ENCODE results near the gene DNAH10.
A peak's percentile ranks its signal among the peaks of the same experiment; 100 is the strongest.

Gene DNAH10

GRCh38 chr12:123896767-123897166 lies 134.7 kb downstream of the DNAH10 start:
- no peak overlapping the region for H3K23ac ChIP-seq (ENCODE audit: low read depth, low read length, poor library complexity)
- DNase-seq (ENCODE audit: low spot score) = no peak
- H2BK120ac ChIP-seq (ENCODE audit: low read depth, low read length) = no peak overlapping the region
- no peak overlapping the region for H3K14ac ChIP-seq (ENCODE audit: low read length)
- peaks cover 0 to 3% of the 10 kb centered on the region in 2 donors for H3K9me3 ChIP-seq (replicated peaks in 1 of 2; ENCODE audit: control insufficient read depth in 2 of 2, insufficient read depth in 1 of 2, low read depth in 1 of 2, low read length in 2 of 2)
- no CpG with 5 or more reads among the region's 8 CpGs for WGBS, 2 donors (ENCODE audit: extremely low coverage in 2 of 2, insufficient read length in 2 of 2, insufficient replicate concordance in 1 of 2)
- no peak overlapping the region for H3K9ac ChIP-seq (ENCODE audit: low read depth, low read length, poor library complexity)
- H3K79me1 ChIP-seq (ENCODE audit: low read depth, low read length) = peaks cover 2% of the 10 kb centered on the region
- H3K27ac ChIP-seq (replicated peaks; ENCODE audit: low read length) = no peak overlapping the region
- H3K4me2 ChIP-seq (ENCODE audit: insufficient read depth, low read length, poor library complexity, severe bottlenecking) = no peak overlapping the region
- H2AFZ ChIP-seq (ENCODE audit: low read length) = no peak overlapping the region
- H2BK12ac ChIP-seq (ENCODE audit: low read length) = no peak overlapping the region
- no peak overlapping the region for H3K4me3 ChIP-seq (ENCODE audit: low read length in 2 of 2)
- H4K8ac ChIP-seq (ENCODE audit: low read depth, low read length) = no peak overlapping the region
- H2BK15ac ChIP-seq (ENCODE audit: low read length) = no peak overlapping the region
- H2AK5ac ChIP-seq (ENCODE audit: low read depth, low read length) = no peak overlapping the region
- H3K36me3 ChIP-seq (replicated peaks in 1 of 2; ENCODE audit: control insufficient read depth in 2 of 2, insufficient read depth in 2 of 2, low read length in 2 of 2) = no peaks in the 10 kb centered on the region
- H3K4me1 ChIP-seq (ENCODE audit: control insufficient read depth in 2 of 2, insufficient read depth in 1 of 2, low read depth in 1 of 2, low read length in 2 of 2) = peaks cover 0 to 6% of the 10 kb centered on the region in 2 donors
- H4K91ac ChIP-seq (ENCODE audit: low read depth, low read length, poor library complexity) = no peak overlapping the region
- no peak overlapping the region for H2BK5ac ChIP-seq (ENCODE audit: low read length)
- no peak overlapping the region for H3K4ac ChIP-seq (ENCODE audit: low read length)
- peaks cover 0 to 2% (median 2%) of the 10 kb centered on the region in 3 experiments for H3K27me3 ChIP-seq (ENCODE audit: control insufficient read depth in 3 of 3, insufficient read depth in 3 of 3, low read depth in 1 of 3, low read length in 3 of 3)
- H3K18ac ChIP-seq (ENCODE audit: low read length) = no peak overlapping the region

GRCh38 chr12:123897221-123897620 lies 135.1 kb downstream of the DNAH10 start:
- H3K27me3 ChIP-seq (ENCODE audit: control insufficient read depth in 3 of 3, insufficient read depth in 3 of 3, low read depth in 1 of 3, low read length in 3 of 3) = peaks cover 0 to 2% (median 2%) of the 10 kb centered on the region in 3 experiments
- no peak overlapping the region for H3K27ac ChIP-seq (replicated peaks; ENCODE audit: low read length)

DNA sequence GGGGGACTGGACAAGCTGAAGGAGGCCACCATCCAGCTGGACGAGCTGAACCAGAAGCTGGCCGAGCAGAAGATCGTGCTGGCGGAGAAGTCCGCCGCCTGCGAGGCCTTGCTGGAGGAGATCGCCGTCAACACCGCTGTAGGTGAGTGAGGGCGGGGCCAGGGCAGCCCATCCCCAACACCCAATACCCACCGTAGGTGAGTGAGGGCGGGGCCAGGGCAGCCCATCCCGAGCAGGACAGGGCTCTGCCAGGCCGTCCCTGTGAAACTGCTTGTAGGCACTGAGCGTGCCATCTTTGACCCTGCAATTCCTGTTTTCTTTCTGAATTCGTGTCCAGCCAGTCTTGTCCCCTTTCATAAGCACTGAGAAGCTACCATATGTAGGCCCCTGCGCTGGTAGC lies 136.6 kb downstream of the DNAH10 start:
- Histone ChIP-seq H3K23ac (ENCODE audit: low read depth, low read length, poor library complexity) (no peak overlapping the region), H4K91ac (ENCODE audit: low read depth, low read length, poor library complexity) (no peak overlapping the region), H3K27ac (replicated peaks; ENCODE audit: low read length) (no peak overlapping the region), H3K4me1 (ENCODE audit: control insufficient read depth in 2 of 2, insufficient read depth in 1 of 2, low read depth in 1 of 2, low read length in 2 of 2) (peaks cover 0 to 6% of the 10 kb centered on the region in 2 donors), H3K27me3 (ENCODE audit: control insufficient read depth in 3 of 3, insufficient read depth in 3 of 3, low read depth in 1 of 3, low read length in 3 of 3) (peaks cover 0 to 2% (median 2%) of the 10 kb centered on the region in 3 experiments), H3K4ac (ENCODE audit: low read length) (no peak overlapping the region), H3K9ac (ENCODE audit: low read depth, low read length, poor library complexity) (no peak overlapping the region), H3K4me2 (ENCODE audit: insufficient read depth, low read length, poor library complexity, severe bottlenecking) (no peak overlapping the region), H3K4me3 (ENCODE audit: low read length in 2 of 2) (no peak overlapping the region), H2BK15ac (ENCODE audit: low read length) (no peak overlapping the region), H2BK5ac (ENCODE audit: low read length) (no peak overlapping the region), H3K9me3 (replicated peaks in 1 of 2; ENCODE audit: control insufficient read depth in 2 of 2, insufficient read depth in 1 of 2, low read depth in 1 of 2, low read length in 2 of 2) (peaks cover 0 to 3% of the 10 kb centered on the region in 2 donors), H2BK120ac (ENCODE audit: low read depth, low read length) (peak overlapping the region; percentile 18), H3K14ac (ENCODE audit: low read length) (no peak overlapping the region), H2AFZ (ENCODE audit: low read length) (no peak overlapping the region), H4K8ac (ENCODE audit: low read depth, low read length) (no peak overlapping the region), H3K18ac (ENCODE audit: low read length) (peak overlapping the region; percentile 49), H2BK12ac (ENCODE audit: low read length) (no peak overlapping the region), H3K36me3 (replicated peaks in 1 of 2; ENCODE audit: control insufficient read depth in 2 of 2, insufficient read depth in 2 of 2, low read length in 2 of 2) (no peaks in the 10 kb centered on the region), H2AK5ac (ENCODE audit: low read depth, low read length) (peak overlapping the region; percentile 65), H3K79me1 (ENCODE audit: low read depth, low read length) (peaks cover 2% of the 10 kb centered on the region)
- WGBS, 2 donors (ENCODE audit: extremely low coverage in 2 of 2, insufficient read length in 2 of 2, insufficient replicate concordance in 1 of 2) = no CpG with 5 or more reads among the region's 18 CpGs
- no peak for DNase-seq (ENCODE audit: low spot score)

More at GRCh38 chr12:123897221-123897620, 135.1 kb downstream of the DNAH10 start:
- no peak overlapping the region for H3K23ac ChIP-seq (ENCODE audit: low read depth, low read length, poor library complexity)
- H3K4ac ChIP-seq (ENCODE audit: low read length) = no peak overlapping the region
- H3K9ac ChIP-seq (ENCODE audit: low read depth, low read length, poor library complexity) = no peak overlapping the region
- H3K9me3 ChIP-seq (replicated peaks in 1 of 2; ENCODE audit: control insufficient read depth in 2 of 2, insufficient read depth in 1 of 2, low read depth in 1 of 2, low read length in 2 of 2) = peaks cover 0 to 3% of the 10 kb centered on the region in 2 donors
- H3K4me3 ChIP-seq (ENCODE audit: low read length in 2 of 2) = no peak overlapping the region
- H2BK12ac ChIP-seq (ENCODE audit: low read length) = no peak overlapping the region
- no peak overlapping the region for H2BK5ac ChIP-seq (ENCODE audit: low read length)
- H3K18ac ChIP-seq (ENCODE audit: low read length) = no peak overlapping the region
- H3K79me1 ChIP-seq (ENCODE audit: low read depth, low read length) = peaks cover 2% of the 10 kb centered on the region
- no CpG with 5 or more reads among the region's 5 CpGs for WGBS, 2 donors (ENCODE audit: extremely low coverage in 2 of 2, insufficient read length in 2 of 2, insufficient replicate concordance in 1 of 2)
- H2AFZ ChIP-seq (ENCODE audit: low read length) = no peak overlapping the region
- H3K4me2 ChIP-seq (ENCODE audit: insufficient read depth, low read length, poor library complexity, severe bottlenecking) = no peak overlapping the region
- H2BK120ac ChIP-seq (ENCODE audit: low read depth, low read length) = no peak overlapping the region
- H2BK15ac ChIP-seq (ENCODE audit: low read length) = no peak overlapping the region
- H4K8ac ChIP-seq (ENCODE audit: low read depth, low read length) = no peak overlapping the region
- no peak overlapping the region for H2AK5ac ChIP-seq (ENCODE audit: low read depth, low read length)
- H4K91ac ChIP-seq (ENCODE audit: low read depth, low read length, poor library complexity) = no peak overlapping the region
- no peaks in the 10 kb centered on the region for H3K36me3 ChIP-seq (replicated peaks in 1 of 2; ENCODE audit: control insufficient read depth in 2 of 2, insufficient read depth in 2 of 2, low read length in 2 of 2)
- DNase-seq (ENCODE audit: low spot score) = no peak
- no peak overlapping the region for H3K14ac ChIP-seq (ENCODE audit: low read length)
- H3K4me1 ChIP-seq (ENCODE audit: control insufficient read depth in 2 of 2, insufficient read depth in 1 of 2, low read depth in 1 of 2, low read length in 2 of 2) = peaks cover 0 to 6% of the 10 kb centered on the region in 2 donors

DNA sequence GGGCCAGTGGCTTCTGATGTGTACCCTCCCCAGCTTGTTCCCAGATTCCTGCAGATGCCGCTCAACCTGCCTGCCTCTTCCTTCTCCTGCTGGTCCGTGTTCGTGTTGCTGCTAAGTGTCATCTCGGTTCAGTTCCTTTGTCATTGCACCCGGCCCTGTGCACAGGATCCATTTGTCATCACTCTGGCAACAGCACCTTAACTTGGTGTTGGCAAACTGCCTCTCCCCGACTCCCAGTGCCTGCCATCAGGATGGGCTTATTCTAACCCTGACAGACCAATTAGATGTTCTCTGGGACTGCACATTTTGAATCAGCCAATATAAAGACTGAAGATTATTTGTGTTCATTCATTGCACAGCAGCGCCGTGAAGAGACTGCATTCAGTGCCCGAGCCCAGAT lies 137.3 kb downstream of the DNAH10 start:
- H2AFZ ChIP-seq (ENCODE audit: low read length) = no peak overlapping the region
- WGBS, 2 donors (ENCODE audit: extremely low coverage in 2 of 2, insufficient read length in 2 of 2, insufficient replicate concordance in 1 of 2) = no CpG with 5 or more reads among the region's 9 CpGs
- no peak overlapping the region for H2BK5ac ChIP-seq (ENCODE audit: low read length)
- H2AK5ac ChIP-seq (ENCODE audit: low read depth, low read length) = peak overlapping the region; percentile 54
- H3K4ac ChIP-seq (ENCODE audit: low read length) = no peak overlapping the region
- DNase-seq (ENCODE audit: low spot score) = no peak
- no peaks in the 10 kb centered on the region for H3K36me3 ChIP-seq (replicated peaks in 1 of 2; ENCODE audit: control insufficient read depth in 2 of 2, insufficient read depth in 2 of 2, low read length in 2 of 2)
- peaks cover 0 to 3% of the 10 kb centered on the region in 2 donors for H3K9me3 ChIP-seq (replicated peaks in 1 of 2; ENCODE audit: control insufficient read depth in 2 of 2, insufficient read depth in 1 of 2, low read depth in 1 of 2, low read length in 2 of 2)
- H3K4me1 ChIP-seq (ENCODE audit: control insufficient read depth in 2 of 2, insufficient read depth in 1 of 2, low read depth in 1 of 2, low read length in 2 of 2) = peaks cover 0 to 6% of the 10 kb centered on the region in 2 donors
- no peak overlapping the region for H2BK15ac ChIP-seq (ENCODE audit: low read length)
- H4K8ac ChIP-seq (ENCODE audit: low read depth, low read length) = no peak overlapping the region
- no peak overlapping the region for H3K27ac ChIP-seq (replicated peaks; ENCODE audit: low read length)
- no peak overlapping the region for H3K14ac ChIP-seq (ENCODE audit: low read length)
- H3K23ac ChIP-seq (ENCODE audit: low read depth, low read length, poor library complexity) = peak overlapping the region; percentile 49
- no peak overlapping the region for H2BK12ac ChIP-seq (ENCODE audit: low read length)
- H3K9ac ChIP-seq (ENCODE audit: low read depth, low read length, poor library complexity) = no peak overlapping the region
- no peak overlapping the region for H2BK120ac ChIP-seq (ENCODE audit: low read depth, low read length)
- peaks cover 0 to 2% (median 2%) of the 10 kb centered on the region in 3 experiments for H3K27me3 ChIP-seq (ENCODE audit: control insufficient read depth in 3 of 3, insufficient read depth in 3 of 3, low read depth in 1 of 3, low read length in 3 of 3)
- peak overlapping the region; percentile 74 for H3K18ac ChIP-seq (ENCODE audit: low read length)
- H3K4me3 ChIP-seq (ENCODE audit: low read length in 2 of 2) = no peak overlapping the region
- H3K79me1 ChIP-seq (ENCODE audit: low read depth, low read length) = peaks cover 2% of the 10 kb centered on the region
- H3K4me2 ChIP-seq (ENCODE audit: insufficient read depth, low read length, poor library complexity, severe bottlenecking) = no peak overlapping the region
- H4K91ac ChIP-seq (ENCODE audit: low read depth, low read length, poor library complexity) = no peak overlapping the region

Measured in neuronal stem cell (in vitro differentiated cells).